HCEC 1CT (cell line): Measurements from ENCODE around the gene TMEM116.
"Not testable (repeated sequence)": the region's sequence is repeated elsewhere in the genome, so short reads cannot be mapped to it uniquely, and the experiment has no call there.

ENCODE experiments used
- DNase-seq: peaks from one replicate; pipeline ENCODE4 v3.0.0-alpha.2; 2017

The TMEM116 gene

DNA sequence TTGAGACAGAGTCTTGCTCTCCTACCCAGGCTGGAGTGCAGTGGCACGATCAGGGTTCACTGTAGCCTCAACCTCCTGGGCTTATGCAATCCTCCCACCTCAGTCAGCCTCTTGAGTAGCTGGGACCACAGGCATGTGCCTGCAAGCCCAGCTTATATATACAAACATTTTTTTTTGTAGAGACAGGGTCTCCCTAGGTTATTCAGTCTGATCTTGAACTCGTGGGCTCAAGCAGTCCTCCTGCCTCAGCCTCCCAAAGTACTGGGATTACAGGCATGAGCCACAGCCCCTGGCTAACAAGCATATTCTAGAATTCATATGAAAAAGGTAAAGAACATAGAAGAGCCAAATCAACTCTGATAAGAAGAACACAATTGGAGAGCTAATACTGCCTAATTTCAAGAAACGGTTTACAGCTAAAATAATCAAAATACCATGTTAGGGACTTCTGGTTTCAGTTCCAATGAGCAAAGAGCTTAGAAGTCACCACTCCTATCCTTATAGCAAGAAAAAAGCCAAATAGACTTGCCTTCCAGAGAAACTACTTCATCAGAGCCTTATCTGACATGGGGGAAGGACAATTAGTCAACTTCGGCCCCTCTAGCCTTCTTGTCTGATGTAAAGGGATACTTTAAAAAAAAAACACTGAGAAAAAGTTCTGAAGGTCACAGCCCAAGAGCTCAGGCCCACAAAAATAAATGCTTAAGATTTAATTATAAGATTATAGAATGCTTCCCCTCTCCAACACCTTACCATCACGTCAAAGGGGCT, 37.6 kb downstream of the TMEM116 start:
- no peak for DNase-seq

- DNase-seq, result no peak
These were observed 41.2 kb downstream of the TMEM116 start for GRCh38 chr12:111971800-111972199.

DNA sequence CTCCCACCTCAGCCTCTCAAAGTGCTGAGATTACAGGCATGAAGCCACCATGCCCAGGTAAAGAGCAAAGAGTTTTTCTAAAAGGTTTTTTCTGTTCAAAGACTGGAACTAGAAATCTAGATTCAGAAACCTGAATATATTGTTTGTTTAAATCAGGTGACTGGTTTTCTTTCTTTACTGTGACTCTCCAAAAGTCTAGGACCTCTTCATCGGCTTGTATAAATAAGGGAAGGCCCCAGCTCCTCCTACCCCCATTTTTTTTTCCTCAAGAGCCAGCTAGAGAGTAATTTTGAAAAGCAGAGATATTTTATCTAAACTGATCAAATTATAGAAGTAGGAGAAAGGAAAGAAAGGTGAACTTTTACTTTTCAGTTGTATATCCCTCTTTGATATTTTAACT, 48.0 kb downstream of the TMEM116 start:
- no peak for DNase-seq

DNA sequence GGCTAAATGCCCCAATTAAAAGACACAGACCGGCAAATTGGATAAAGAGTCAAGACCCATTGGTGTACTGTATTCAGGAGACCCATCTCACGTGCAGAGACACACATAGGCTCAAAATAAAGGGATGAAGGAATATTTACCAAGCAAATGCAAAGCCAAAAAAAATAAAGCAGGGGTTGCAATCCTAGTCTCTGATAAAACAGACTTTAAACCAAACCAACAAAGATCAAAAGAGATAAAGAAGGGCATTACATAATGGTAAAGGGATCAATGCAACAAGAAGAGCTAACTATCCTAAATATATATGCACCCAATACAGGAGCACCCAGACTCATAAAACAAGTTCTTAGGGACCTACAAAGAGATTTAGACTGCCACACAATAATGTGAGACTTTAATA, 53.4 kb downstream of the TMEM116 start:
- DNase-seq, result not testable (repeated sequence)

GRCh38 chr12:111957224-111957623, 55.7 kb downstream of the TMEM116 start:
- not testable (repeated sequence) for DNase-seq

- DNase-seq, result no peak
These were observed 58.0 kb downstream of the TMEM116 start for GRCh38 chr12:111954969-111955368.

GRCh38 chr12:111953455-111953854, 59.5 kb downstream of the TMEM116 start:
- no peak for DNase-seq

GRCh38 chr12:111952084-111952787, 60.7 kb downstream of the TMEM116 start:
- DNase-seq, result not testable (repeated sequence)

DNA sequence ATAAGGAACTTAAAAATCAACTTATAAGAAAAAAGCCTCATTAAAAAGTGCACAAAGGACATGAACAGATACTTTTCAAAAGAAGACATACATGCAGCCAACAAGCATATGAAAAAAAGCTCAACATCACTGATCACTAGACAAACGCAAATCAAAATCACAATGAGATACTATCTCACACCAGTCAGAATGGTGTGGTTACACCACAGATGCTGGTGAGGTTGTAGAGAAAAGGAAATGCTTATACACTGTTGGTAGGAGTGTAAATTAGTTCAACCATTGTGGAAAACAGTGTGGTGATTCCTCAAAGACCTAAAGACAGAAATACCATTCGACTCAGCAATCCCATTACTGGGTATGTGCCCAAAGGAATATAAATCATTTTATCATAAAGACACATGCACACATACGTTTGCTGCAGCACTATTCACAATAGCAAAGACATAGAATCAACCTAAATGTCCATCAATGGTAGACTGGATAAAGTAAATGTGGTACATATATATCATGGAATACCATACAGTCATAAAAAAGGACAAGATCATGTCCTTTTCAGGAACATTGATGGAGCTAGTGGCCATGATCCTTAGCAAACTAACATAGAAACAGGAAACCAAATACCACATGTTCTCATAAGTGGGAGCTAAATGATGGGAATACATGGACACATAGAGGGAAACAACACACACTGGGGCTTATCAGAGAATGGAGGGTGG, 61.8 kb downstream of the TMEM116 start:
- DNase-seq, result not testable (repeated sequence)

DNA sequence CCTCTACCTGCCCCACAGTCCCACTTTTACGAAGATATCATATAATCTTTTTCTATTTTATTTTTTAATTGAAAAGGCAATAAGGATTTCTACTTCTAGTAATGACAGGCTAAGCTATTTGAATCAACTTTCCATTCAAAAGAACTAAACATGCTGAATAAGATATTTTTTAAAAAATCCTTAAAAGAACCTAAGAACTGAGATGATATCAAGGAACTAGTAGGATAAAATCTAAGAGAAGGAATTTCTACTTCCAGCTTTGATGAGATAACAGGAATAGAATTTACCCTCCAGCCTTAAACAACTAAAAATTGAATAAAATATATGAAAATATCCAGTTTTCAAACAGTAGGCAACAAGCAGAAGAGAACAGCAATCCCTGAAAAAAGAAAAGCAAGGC, 69.0 kb downstream of the TMEM116 start:
- DNase-seq, result no peak

GRCh38 chr12:111942557-111942956, 70.4 kb downstream of the TMEM116 start:
- DNase-seq, result peak; percentile 74

DNA sequence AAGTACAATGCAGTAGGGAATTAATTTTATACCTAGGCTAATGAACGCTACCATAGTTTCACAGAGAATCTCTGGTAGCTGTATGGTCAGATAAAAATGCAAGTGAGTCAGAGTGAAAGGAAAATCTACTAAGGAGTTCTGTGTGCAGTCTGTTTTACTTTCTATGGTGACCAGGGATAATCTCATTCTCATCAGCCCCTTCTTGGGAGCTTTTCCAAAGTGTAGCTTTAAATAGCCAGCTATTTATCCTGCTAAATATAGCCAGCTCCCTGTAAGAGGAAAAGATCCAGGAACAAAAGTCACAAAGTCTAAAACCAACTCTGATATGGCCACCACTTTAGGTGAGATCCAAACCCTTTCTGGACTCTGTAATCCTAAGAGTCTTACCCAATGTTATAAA, 75.5 kb downstream of the TMEM116 start:
- DNase-seq, result no peak

DNA sequence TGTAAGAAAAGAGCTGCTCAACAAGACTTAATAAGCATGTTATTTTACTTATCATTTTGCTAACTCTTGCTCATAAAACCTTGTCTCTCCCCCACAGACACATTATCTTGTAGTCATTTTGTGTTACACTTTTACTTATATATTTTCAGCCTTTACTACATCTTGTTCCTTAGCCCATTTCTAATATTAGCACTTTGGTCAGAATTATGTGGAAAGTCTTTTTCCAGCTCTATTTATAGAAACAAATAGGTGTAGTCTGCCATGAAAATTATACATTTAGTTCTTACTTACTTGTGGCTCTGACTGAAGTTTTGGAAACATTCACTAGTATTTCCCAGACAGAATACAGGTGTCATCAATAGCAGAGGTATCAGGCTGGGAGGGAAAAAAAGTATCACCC, 76.1 kb downstream of the TMEM116 start:
- DNase-seq, result no peak

DNA sequence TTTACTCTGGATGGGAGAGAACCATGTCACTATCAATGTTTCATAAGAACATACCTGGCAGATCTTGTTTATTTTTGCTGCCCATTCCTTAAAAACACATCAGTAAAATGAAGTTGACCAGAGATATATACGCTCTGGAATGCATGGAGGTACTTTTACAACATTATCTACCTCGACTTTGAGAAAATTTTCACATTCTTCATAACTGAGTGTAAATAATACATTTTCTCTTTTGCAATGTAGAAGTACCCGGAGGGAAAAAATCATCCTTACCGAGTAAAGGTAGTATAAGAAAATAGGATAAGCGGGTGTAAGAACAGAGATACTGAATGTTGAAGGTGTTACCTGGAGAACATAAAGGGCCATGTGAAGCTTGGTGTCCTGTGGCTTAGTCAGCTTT, 80.7 kb downstream of the TMEM116 start:
- no peak for DNase-seq

GRCh38 chr12:111927346-111927745, 85.6 kb downstream of the TMEM116 start:
- DNase-seq, result peak; percentile 19

GRCh38 chr12:111926631-111927030, 86.3 kb downstream of the TMEM116 start:
- no peak for DNase-seq

GRCh38 chr12:111925171-111925570, 87.8 kb downstream of the TMEM116 start:
- no peak for DNase-seq

- no peak for DNase-seq
These were observed 105.2 kb downstream of the TMEM116 start for GRCh38 chr12:111907740-111908139.

GRCh38 chr12:111905502-111905901, 107.5 kb downstream of the TMEM116 start:
- DNase-seq, result no peak

DNA sequence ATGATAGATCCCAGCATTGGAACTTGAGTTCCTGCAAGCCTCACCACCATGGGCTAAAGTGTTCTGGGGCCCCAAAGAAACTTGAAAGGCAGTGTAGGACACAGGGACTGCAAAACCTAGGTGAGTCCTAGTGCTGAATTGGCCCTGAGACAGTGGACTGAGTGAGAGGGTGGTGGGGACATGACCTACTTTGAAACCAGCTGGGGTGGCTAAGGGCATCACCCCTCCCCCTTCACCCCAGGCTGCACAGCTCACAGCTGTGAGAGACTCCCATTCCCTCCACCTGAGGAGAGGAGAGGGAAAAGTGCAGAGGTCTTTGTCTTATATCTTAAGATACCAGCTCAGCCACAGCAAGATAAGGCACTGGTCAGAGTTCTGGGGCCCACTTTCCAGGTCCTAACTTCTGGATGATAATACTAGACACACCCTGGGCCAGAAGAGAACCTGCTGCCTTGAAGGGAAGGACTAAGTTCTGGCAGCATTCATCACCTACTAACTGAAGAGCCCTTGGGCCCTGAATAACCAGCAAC, 108.5 kb downstream of the TMEM116 start:
- no peak for DNase-seq

DNA sequence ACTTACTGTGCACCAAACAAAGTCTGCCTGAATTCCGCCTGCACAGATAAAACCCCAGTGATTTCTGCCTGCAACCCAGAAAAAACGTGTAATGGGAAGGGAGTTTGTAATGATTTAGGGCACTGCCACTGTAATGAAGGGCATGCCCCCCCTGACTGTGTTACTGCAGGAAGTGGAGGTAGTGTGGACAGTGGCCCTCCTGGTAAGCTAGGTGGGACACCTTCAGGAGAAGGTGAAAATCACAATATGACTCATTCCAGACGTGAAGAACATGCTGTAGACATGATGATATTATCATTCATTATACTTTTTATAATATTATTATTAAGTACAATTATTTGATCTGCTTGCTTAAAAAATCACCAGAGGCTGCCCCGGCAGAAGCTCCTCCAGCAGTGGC, 111.8 kb downstream of the TMEM116 start:
- DNase-seq, result no peak

DNA sequence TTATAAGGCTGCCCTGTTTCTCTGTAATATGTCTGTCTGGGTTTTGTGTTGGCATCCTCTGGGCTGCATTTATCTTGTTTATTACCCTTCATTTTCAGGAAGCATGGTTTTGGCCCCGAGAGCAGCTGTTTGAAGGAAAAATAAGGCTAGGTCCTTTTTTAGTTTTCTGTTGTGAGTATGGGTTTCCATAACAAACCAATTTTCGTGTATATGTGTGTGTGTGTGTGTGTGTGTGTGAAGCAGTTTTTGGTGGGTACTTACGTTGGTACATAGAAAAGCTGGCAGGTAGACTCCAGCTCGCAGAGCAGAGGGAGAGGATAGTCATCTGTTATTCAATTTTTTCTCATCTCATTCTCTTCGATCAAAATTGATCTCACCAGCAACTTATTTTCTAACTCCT, 118.4 kb downstream of the TMEM116 start:
- no peak for DNase-seq

DNA sequence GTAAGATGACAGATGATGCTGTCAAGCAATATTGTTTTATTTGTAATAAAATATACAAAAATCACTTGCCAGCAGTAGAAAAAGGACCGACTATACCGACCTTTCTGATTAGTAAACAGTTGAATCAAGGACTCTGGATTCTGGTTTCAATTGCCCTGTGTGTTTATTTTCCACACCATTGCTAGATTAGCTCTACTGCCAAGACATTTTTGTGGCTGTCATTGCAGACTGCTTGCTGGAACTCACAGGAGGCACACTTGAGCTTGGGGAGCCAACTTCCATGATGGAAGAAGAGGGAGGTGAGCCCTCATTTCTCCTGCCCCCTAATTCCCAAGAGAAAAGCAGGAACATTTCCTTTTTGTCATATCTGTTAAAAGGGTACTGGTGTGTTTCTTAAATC, 119.7 kb downstream of the TMEM116 start:
- no peak for DNase-seq
